GM19372 (cell line): ENCODE measurements around the gene PKIG.

Source experiments
- ATAC-seq: cut with Tn5 transposase; IDR thresholded peaks from one replicate; pipeline ENCODE4 v1.9.1; 2021; ENCODE audit warnings: mild to moderate bottlenecking, low read depth, moderate library complexity; ENCODE audit not compliant: unreplicated experiment

Gene PKIG

DNA sequence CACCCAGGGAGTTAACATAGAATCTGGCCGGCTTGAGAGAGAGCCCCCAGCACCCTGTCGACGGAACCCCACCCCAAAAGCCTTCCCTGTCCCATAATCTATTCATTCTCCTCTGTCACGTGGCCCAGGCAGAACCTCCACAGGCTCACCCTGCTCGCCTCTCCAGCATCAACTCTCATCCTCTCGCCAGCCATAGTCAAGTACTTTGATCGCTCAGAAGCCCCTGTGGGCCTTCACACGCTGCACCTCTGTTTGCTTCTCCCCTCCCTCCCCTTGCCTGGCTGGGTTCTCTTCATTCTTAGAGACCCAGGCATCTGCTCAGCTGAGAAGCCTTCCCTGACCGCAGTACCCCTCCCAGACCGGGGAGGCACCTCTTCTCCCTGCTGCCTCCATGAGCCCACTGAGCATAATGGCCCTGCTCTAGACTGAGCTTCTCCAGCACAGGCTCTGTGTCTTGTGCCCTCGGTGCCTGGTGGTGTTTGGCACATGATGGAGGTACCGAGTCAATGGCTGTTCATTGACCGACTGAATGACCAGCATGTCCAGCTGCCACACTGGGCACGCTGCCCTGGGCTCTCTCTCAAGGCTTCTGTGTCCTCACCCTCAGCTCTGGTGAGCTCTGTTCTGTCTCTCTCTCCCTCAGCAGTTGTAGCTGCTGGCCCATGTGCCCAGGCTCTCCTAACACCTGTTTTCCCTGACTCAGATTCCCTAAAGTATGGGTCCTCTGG lies 33.7 kb downstream of the PKIG start:
- ATAC-seq, result no peak

DNA sequence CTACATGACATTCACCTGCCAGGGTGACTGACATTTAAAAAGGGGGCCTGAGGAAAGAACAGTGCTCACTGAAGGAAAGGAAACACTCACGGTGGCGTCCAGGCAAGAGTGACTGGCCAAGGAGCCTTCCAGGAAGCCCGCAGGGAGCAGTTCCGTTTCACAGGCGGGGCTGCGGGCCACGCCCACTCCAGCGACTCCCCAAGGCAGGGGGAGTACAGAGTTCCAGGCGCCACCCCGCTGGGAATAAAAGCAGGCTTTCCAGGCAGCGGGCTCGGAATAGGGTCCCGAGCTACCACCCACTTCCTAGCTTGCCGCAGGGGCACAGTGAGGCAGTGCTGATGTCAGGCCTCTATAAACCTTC lies 34.2 kb downstream of the PKIG start:
- no peak for ATAC-seq

DNA sequence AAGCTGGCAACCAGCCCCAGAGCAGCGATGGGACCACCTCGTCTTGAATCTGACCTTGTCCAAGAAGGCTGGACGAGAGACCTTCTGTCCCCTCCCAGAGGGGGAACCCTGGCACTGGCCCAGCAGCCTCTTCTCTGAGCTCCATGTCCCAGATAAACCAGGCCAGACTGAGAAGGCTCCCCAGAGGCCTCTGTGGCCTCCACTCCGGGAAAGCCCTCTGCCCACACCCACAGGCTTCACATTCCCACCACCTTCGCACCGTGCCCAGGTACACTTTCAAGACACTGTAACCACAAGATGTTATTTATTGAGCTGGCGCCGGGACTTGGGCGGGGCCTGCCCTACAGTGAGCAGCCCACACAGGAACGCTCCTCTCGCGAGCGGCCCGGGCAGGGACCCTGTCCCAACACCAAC lies 35.9 kb downstream of the PKIG start:
- ATAC-seq, result no peak

DNA sequence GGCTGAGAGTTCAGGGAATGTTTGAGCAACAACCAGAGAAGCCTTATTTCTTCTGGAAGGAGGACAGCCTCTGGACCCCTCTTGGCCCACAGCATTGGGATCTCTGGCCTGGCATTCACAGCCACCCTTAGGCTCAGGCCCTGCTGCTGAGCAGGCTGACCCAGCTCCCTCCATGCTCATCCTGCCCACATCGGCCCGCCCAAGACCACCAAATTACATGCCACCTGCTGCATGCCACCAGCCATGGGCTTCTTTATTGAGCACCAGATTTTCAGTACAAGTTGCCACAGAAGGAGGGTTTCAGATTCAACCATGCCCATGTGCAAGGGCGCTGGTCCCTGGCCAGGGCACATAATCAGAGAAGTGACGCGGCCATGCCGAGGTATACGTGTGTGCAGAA lies 36.9 kb downstream of the PKIG start:
- ATAC-seq, result no peak

DNA sequence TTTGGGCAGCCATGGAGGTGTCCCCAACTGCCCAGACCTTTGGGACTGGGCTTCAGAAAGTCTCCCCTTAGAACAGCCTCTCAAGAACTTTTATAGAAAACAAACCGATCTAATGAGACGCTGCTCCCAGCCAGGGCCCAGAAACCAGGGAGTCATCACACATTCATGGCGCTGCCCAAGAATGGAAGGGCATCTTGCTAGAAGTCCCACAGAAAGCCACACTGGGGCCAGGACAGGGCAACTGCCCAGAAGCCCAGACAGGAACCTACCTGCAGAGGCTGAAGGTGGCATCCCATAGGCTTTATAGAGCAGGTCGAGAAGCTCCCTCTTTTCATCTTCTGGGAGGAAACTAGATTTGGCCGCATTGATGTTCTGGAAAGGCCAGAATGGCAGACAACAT lies 37.7 kb downstream of the PKIG start:
- ATAC-seq, result no peak

DNA sequence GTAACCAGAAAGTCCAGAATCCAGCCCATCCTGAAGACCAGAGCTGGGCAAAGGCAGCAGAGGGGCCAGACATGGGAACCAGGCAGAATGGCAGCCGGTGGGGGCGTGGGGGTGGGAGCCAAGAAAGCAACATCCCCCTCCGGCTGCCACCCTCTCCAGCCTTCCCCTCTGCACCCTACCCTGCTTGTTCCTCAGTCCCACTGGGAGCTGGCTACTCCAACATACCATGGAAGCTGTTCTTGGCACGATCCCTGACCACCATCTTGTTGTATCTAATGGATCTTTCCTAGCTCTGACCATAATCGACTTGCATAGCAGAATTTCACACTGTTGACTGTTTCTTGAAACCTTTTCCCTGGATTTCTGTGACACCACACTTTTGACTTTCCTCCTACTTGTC lies 38.9 kb downstream of the PKIG start:
- no peak for ATAC-seq

DNA sequence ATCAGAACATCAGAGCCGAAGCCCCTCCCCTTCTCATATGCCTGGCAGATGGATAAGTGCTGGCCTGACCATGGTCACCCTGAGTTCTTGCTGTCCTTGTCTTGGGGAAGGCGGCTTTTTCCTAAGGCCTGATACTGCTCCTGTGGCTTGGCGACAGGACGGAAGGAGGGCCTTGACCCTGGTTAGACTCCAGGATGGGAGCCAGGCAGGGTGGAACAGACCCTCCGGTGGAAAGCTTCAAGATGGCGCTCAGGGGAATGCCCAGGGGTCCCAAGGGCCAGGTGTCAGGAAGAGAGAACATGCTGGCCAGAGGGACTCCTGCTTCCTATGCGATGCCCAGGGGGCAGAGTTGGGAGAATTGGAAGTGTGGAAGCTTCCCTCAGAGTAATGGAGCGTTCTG lies 39.6 kb downstream of the PKIG start:
- ATAC-seq, result no peak

DNA sequence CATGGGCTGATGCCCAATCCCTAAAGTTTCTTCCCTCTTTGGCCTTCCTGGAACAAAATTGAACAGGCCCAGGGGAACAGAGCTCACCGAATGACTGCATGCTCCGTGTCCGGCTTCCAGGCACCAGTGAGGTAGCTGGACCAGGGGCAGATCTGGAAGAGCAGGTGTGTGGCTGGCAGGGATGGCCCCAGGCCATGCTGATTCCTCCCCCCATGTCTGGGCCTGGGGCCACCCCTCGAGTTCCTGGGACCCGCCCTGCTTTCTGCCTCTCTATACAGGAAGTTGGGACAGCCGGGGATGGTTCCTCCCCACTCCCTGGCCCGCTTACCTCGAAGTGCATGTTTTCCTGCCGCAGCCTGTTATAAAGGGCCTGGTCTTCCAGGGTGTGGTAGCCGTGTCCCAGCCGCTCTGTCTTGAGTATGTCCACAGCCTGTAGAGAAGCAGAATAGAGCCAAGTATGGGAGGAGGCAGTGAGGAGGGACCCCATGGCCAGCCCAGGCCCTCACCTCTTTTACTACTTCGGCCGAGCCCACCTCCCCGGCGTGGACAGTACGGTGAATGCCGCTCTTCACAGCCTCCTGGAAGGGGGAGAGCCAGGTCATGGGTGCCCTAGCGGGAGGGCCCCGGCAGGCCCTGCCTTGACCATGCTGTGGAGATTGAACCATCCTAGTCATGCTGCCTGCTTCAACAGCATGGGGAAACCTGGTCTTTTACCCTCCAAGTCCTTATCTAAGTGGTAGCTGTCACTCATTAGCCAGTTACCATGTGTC lies 40.3 kb downstream of the PKIG start:
- ATAC-seq, result no peak

DNA sequence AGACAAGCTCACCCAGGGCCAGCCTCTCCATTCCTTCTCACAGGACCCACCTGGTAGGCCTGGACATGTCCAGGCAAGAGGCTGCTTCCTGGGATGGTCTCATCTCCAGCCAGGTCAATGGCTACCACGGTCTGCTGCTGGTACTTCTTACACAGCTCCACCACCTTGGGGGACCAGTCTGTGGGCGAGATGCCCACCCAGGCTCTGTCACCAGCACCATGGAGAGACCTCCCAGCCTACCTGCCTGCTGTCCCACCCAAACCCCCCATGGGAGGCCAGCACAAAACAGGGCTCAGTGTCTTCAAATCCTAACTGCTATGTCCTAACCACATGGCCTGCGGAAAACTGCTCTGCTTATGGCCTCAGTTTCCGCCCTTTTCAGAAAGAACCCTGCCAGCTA lies 41.8 kb downstream of the PKIG start:
- ATAC-seq, result no peak

DNA sequence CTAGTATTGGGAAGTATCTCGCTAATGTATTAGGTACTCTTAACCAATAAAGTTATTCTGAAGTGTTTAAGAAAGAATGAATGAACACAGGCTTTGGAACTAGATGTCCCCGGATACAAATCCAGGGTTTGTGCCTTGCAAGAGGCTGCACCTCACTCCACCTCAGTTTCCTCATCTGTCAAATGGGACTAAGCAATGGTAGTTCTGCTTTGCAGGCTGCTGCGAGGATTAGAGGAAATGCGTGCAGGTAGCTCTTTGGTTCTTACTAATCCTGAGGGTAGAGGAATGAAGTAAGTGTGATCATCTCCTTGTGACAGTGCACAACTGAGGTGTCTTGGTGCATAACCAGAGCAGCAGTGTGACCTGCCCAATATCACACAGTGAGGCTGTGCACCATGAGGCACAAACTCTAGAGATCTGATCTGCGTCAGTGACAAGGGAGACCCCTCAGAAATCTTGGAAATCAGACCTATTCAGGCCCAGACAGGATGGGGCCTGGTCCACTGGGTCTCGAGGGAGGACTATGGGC lies 42.4 kb downstream of the PKIG start:
- no peak for ATAC-seq

DNA sequence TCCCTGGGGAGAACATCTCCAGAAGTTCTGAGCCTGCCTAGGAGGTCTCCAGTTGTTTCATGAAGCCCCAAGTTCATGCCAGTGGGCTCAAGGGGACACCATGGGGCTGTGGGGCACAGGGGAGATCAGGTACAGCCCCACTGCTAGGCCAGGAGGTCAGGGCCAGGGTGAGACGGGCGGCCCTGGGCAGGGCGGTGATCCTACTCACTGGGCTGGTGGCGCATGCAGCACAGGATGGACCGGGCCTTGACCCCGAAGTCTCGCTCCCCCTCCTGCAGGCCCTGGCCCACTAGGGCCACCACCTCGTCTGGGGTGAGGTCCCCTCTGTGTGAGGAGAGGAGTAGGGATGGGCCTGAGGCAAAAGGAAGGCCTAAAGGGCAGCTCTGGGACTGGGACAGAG lies 43.0 kb downstream of the PKIG start:
- no peak for ATAC-seq

DNA sequence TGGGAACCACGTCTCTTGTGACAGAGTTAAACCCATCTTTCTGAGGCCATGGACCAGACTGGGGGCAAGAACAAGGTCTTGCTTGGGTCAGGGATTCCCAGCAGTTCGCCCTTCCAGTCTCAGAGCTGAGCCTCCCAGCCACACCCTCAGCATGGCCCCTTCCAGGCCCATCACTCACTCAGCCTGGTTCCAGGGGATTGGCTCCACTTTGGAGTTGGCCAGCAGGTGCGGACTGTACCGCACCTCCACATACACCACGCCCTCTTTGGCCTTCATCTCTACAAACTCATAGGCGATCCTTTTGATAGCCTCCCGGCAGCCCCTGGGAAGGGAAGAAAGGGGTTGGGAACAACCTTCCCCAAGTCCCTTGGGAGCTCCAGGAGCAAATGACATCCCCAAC lies 43.9 kb downstream of the PKIG start:
- ATAC-seq, result no peak

DNA sequence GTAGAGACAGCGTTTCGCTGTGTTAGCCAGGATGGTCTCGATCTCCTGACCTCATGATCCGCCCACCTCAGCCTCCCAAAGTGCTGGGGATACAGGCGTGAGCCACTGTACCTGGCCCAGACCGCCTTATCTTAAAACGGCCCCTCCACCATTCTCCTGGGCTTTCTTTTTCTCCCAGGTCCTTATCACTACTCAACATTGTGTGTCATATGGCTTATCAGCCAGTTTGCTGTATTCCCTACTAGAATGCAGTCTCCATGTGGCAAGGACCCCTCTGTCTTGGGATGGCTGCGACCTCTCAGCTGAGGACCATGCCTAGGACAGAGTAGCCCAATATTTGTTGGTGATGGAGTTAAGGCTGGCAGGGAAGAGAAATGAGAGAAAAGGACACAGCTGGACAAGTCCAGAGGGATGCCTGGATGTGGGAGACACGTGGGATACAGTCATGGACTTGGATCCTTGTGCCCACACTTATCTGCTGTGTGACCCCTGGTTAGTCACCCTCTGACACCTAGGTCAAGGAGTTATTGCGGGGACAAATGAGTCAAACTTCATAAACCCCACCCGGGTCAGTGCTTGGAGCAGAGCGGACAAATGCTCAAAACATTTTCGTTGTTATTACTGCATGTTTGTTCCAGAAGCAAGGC lies 45.1 kb downstream of the PKIG start:
- ATAC-seq, result no peak

DNA sequence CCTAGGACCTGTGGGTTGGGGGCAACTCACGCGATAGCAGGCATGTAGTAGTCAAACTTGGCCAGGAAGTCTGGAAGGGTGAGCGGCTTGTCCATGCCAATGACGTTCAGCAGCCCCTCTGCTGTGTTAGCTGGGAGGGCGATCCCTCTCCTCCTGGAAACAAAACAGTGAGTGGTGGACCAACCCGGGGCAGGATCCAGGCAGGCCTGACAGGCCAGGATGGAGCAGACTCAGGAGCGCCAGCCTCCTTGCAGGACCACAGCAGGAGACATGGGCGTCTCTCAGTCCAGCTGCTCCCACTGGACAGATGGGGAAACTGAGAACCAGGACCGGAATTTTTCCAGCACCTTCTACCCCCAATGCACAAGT lies 46.6 kb downstream of the PKIG start:
- no peak for ATAC-seq

DNA sequence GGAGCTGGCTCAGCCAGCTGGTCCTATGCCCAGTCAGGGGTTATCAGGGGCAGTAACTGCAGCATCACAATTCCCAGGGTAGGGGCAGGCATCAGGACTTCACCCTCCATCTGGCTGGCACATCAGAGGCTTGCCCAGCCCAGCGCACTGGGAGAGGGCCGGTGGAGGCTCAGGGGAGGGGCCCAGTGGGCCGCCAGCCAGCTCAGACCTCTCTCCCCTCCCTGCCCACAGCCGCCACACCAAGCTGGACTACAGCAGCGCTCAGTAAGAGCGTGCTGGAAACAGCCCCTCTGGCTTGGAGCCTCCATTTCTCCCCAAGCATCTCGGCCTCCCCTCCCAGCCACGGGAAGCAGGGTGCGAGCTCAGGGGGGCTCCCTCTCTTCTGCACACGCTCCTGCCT lies 47.2 kb downstream of the PKIG start:
- ATAC-seq, result no peak

DNA sequence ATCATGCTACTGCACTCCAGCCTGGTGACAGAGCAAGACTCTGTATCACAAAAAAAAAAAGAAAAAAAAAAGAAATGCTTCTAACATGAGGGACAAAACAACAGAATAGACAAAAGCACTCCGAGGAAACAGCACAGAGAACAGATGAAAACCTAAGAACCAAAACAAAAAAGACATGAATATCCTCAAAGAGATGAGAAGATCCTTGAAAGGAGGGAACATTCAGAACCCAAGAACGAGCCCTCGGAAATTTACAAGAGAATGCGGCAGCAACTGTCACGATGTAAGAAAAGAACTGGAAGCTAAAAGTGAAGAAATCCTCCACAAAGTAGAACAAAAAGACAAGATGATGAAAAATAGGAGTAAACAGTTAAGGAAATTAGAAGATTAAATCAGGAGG lies 47.9 kb downstream of the PKIG start:
- no peak for ATAC-seq

DNA sequence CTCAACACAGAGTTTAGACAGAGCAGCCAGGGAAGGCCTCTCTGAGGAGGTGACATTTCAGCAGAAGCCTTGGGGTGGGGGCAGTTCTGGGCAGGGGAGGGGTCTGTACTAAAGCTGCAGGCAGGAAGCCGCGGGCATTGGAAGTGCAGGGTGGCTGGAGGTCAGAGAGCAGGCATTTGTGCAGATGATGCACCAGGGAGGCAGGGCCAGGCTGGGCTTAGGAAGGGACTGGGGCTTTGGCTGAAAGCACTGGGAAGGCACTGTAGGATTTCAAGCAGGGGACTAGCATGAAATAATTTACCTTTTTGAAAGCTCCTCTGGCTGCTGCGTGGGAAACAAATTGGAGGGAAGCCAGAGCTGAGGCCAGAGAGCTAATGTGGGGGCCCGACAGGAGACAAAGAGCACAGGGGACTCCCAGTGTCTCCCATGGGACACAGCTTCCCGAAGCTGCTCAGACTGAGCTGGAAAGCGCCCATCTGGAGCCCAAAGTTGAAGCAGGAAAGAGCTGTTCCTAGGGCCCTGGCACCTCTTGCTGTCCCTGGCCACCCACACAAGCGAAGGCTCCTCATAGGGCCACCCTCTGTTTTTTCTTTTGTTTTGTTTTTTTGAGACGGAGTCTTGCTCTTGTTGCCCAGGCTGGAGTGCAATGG lies 49.8 kb downstream of the PKIG start:
- ATAC-seq, result no peak

DNA sequence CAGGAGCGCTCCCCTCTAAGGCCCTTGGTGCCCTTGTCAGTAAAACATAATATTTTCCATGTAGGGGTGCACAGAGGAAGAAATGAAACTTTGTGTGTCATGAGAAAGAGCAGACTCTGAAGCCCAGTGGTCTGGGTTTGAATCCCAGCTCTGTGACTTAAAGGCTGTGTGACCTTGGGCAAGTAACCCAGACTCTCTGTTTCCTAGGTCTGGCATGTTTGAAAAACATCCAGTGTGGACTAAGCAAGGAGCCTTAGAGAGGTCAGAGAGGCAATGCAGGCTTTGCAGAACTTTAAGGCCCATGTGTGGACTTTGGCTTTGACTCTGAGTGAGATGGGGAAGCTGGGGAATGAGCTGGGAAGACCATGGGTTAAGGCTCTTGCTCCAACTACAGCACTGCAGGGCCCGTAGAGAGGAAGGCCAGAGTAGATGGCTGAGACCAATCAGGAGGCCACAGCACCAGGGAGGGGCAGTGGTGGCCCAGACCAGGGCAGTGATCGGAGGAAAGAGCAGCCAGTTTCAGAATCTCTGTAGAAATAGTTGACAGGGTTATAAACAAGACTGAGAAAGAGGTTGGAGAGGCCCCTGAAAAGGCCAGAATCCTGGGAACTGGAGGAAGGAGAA lies 50.9 kb downstream of the PKIG start:
- no peak for ATAC-seq

DNA sequence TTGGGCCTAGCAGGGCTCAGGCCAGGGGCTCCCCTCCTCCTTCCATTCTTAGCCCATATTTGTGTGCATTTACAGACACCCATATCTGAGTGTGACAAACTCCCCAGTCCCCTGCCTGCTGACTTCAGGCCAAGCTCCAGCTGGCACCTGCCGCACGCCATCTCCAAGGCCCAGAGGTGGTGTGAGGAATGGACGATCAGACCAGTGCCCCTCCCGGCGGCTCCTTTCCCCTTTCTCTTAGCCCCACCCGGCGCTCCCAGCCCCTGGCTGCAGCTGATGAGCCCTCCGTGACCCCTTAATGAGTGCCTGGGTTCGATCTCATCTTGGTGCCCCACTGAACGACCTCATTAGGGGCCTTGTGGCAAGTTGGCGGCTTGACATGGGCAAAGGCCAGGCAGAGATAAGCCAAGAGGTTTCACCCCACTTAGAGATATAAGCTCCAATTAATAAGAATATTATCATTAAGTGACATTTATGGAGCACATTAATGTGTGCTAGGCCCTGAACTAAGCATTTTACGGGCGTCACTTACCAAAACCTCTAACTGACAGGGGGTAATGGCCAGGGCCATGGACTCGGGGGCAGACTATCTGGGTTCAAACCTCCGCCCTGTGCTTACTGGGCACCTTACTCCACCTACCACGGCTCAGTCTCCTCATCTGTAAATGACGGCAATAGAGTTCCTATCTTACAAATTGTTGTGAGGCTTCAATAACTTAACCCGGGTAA lies 51.7 kb downstream of the PKIG start:
- no peak for ATAC-seq

DNA sequence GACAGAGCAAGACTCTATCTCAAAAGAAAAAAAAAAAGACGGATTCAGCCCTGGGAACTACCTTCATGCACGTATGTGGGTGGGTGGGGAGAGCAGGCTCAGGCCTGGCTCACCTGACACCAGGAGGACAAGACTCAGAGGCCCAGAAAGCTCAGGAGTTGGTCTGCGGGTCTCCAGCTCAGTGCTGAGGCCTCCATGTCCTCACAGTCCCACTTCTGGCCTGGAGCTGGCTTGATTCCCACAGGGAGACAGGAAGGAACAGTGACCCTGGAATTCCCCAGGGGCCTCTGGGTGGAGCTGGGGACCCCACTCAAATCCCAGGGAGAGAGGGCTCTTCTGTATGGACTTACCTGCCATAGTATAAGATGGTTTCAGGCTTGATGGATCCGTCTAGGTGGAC lies 53.5 kb downstream of the PKIG start:
- ATAC-seq, result no peak
